ENCODE measurements around the gene ADH4. TPM values are rescaled to one million over a fixed set of nuclear protein-coding genes. Genes with fewer than 3 reads are reported as not detected.

The ADH4 gene
- total and polyA plus RNA-seq, 2 donors (not counting 3 experiments of a cell fraction or from before 2014, with no cell fraction given): not detected

DNA sequence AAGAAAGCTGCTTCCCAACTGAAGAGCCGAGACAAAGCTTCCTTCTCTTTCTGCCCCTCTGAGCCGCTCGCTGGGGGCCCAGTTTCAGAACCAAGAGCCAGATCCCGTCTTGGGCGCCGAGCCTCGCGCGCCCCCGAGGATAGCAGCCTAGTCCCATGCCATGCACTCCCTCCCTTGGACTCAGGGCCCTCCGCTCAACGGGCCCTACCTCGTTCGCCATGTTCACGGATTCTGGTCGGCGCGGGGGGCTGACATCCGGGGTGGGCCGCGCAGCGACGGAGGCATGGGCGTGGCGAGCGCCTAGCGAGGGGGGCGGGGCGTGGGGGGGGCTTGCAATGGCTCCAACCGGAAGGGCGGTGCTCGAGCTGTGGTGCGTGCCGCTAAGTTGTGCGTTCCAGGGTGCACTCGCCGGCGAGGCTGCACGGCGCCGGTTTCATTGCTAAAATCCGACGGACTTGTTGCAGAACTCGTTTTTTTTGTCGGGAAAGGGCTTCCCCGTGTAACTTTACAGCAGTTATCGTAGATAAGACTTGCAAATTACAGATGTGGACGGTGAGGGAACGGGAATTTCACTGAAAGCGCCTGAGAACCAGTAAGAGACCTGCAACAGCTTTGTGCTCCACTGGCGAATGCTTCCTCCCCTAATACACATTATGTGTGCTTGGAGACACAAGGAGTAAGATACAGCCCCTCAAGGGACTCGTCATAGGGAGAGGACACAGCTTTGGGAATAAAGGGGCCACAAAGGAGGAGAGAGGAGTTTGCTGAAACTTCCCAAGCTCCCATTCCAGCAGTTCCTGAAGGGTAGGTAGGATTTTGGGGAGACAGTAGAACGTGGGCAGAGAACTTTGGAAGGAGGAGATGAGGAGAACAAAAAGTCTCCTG, 55.4 kb downstream of the ADH4 start, which contains the start of gene ADH5:
ADH5 (minus strand) TSS at position 308 of the 885 bp plus-strand sequence; CDS start at position 220, 88 bp downstream.
- peak; percentile 91 for TF ChIP-seq POLR2A (IDR thresholded peaks at IDR 0.05; ENCODE audit: low read depth, low read length)
- TF ChIP-seq FOS (IDR thresholded peaks at IDR 0.05; ENCODE audit: borderline replicate concordance, insufficient read depth, low read length): no peak
- peak; percentile 71 for TF ChIP-seq POLR2AphosphoS5 (IDR thresholded peaks at IDR 0.05; ENCODE audit: insufficient read depth, low read depth, low read length)
- TF ChIP-seq, protein P1, sequence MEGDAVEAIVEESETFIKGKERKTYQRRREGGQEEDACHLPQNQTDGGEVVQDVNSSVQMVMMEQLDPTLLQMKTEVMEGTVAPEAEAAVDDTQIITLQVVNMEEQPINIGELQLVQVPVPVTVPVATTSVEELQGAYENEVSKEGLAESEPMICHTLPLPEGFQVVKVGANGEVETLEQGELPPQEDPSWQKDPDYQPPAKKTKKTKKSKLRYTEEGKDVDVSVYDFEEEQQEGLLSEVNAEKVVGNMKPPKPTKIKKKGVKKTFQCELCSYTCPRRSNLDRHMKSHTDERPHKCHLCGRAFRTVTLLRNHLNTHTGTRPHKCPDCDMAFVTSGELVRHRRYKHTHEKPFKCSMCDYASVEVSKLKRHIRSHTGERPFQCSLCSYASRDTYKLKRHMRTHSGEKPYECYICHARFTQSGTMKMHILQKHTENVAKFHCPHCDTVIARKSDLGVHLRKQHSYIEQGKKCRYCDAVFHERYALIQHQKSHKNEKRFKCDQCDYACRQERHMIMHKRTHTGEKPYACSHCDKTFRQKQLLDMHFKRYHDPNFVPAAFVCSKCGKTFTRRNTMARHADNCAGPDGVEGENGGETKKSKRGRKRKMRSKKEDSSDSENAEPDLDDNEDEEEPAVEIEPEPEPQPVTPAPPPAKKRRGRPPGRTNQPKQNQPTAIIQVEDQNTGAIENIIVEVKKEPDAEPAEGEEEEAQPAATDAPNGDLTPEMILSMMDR (IDR thresholded peaks at IDR 0.05; ENCODE audit: extremely low read depth in 1 of 2, insufficient read depth in 1 of 2, low read depth in 1 of 2, low read length in 2 of 2): no peak
- DNase-seq (ENCODE audit: low read depth, low spot score) (peak; percentile 72), FAIRE-seq (peak; percentile 55)
- intact Hi-C loops (cut with micrococcal nuclease) (loop anchor here (1.0 to 10.0 kb wide), 7 partner anchors 28 to 938 kb away; partner anchors contain the start of genes METAP1, RAP1GDS1 and TSPAN5), dilution Hi-C loops (cut with MboI; ENCODE audit: extremely low pct_ligation_motif_present, low sequenced_read_pairs) (no loop called here)
- peak within 1 kb of the TSS; percentile 98 for H3K4me2 ChIP-seq (ENCODE audit: insufficient read depth, low read length)
- H3K27ac ChIP-seq (ENCODE audit: insufficient read depth, low read depth, low read length): peak within 1 kb of the TSS; percentile 66
- no peaks in the 10 kb centered on the region for H4K20me1 ChIP-seq (replicated peaks; ENCODE audit: control insufficient read depth, extremely low read depth, insufficient read depth, low read length)
- H3K36me3 ChIP-seq (ENCODE audit: control insufficient read depth in 2 of 2, extremely low read depth in 1 of 2, insufficient read depth in 2 of 2, low read length in 2 of 2): peaks cover 4 to 7% of the 10 kb centered on the region in 2 experiments
- ChIA-PET POLR2A (interaction anchor here (0.6 to 1.1 kb wide), 5 partner anchors 72 to 1314 kb away, joined by 3 to 4 read pairs (median 3); partner anchors contain the start of gene EIF4E), CTCF (interaction anchor here (0.6 to 1.8 kb wide), 4 partner anchors 33 to 621 kb away, joined by 3 to 11 read pairs (median 4); partner anchors contain the start of gene METAP1)
- peaks cover 27% of the 10 kb centered on the region for H3K79me2 ChIP-seq (ENCODE audit: control insufficient read depth, insufficient read depth, low read length)
- BruUV-seq (replicated peaks): TSS peak; percentile 91
- peaks cover 8% of the 10 kb centered on the region for H3K4me1 ChIP-seq (ENCODE audit: control insufficient read depth, extremely low read depth, insufficient read depth, low read length)
- no peaks in the 10 kb centered on the region for H3K27me3 ChIP-seq (ENCODE audit: control insufficient read depth in 2 of 2, insufficient read depth in 2 of 2, low read length in 2 of 2)
- H3K9me3 ChIP-seq (replicated peaks; ENCODE audit: control insufficient read depth, insufficient read depth, low read length): no peaks in the 10 kb centered on the region
- H3K9me1 ChIP-seq (replicated peaks; ENCODE audit: control insufficient read depth, extremely low read depth, insufficient read depth, low read length): no peaks in the 10 kb centered on the region
- peak within 1 kb of the TSS; percentile 93 for H2AFZ ChIP-seq (ENCODE audit: low read depth, low read length)
- H3K9ac ChIP-seq (replicated peaks; ENCODE audit: extremely low read depth, insufficient read depth, low read length): peak within 1 kb of the TSS; percentile 92
- H3K4me3 ChIP-seq (replicated peaks in 1 of 3; ENCODE audit: insufficient read depth in 1 of 3, low read depth in 1 of 3, low read length in 3 of 3): peak within 1 kb of the TSS; percentile 80 to 98 (median 82)
